ENCODE measurements around the gene RSF1. TPM values are rescaled to one million over a fixed set of nuclear protein-coding genes. Genes with fewer than 3 reads are reported as not detected.

Gene RSF1
- total and polyA plus RNA-seq, 4 donors = 5.2 to 33.1 (median 13.4) TPM

DNA sequence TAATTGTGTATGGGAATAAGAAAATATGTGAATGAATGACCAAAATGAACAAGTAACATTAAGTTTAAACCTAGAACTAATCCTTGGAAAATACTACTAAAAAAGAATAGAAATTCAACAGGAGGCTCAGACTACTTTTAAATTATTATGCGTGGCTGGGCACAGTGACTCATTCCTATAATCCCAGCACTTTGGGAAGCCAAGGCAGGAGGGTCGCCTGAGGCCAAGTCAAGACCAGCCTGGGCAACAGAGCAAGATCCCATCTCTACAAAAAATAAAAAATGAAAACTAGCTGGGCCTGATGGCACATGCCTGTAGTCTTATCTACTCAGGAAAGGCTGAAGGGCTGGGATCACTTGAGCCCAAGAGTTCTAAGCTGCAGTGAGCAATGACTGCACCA lies 97.5 kb downstream of the RSF1 start:
- Histone ChIP-seq H3K4me3 (ENCODE audit: low read depth in 1 of 3, low read length in 3 of 3) (no peak overlapping the region), H3K4me1 (ENCODE audit: control insufficient read depth in 4 of 4, insufficient read depth in 4 of 4, low read length in 3 of 4) (no peaks in the 10 kb centered on the region), H3K36me3 (ENCODE audit: control insufficient read depth in 4 of 4, insufficient read depth in 3 of 4, low read depth in 1 of 4, low read length in 3 of 4) (peaks cover 3 to 11% (median 8%) of the 10 kb centered on the region in 4 donors), H3K9me3 (ENCODE audit: control insufficient read depth in 4 of 4, low read length in 3 of 4) (no peaks in the 10 kb centered on the region), H3K27me3 (ENCODE audit: control insufficient read depth in 4 of 4, insufficient read depth in 4 of 4, low read length in 3 of 4) (no peaks in the 10 kb centered on the region), H3K27ac (ENCODE audit: low read depth in 1 of 2, low read length in 2 of 2) (no peak overlapping the region), H3K9ac (ENCODE audit: low read depth in 1 of 2, low read length in 2 of 2) (no peak overlapping the region)
- no peak for DNase-seq (ENCODE audit: low spot score)
- TF ChIP-seq EGR1 (IDR thresholded peaks at IDR 0.05; ENCODE audit: low read depth in 2 of 2) (no peak), HNF4G (IDR thresholded peaks at IDR 0.05) (no peak), FOXA2 (IDR thresholded peaks at IDR 0.05) (no peak), JUND (IDR thresholded peaks at IDR 0.05) (no peak), NR2F2 (IDR thresholded peaks at IDR 0.05) (no peak), RXRA (IDR thresholded peaks at IDR 0.05) (no peak), HNF4A (conservative IDR thresholded peaks at IDR 0.05) (no peak), RAD21 (IDR thresholded peaks at IDR 0.05) (no peak), GABPA (IDR thresholded peaks at IDR 0.05 in 1 of 2, conservative IDR thresholded peaks at IDR 0.05 in 1 of 2) (no peak), YY1 (IDR thresholded peaks at IDR 0.05) (no peak), TAF1 (conservative IDR thresholded peaks at IDR 0.05) (no peak)
- TF ChIP-seq, protein P1, sequence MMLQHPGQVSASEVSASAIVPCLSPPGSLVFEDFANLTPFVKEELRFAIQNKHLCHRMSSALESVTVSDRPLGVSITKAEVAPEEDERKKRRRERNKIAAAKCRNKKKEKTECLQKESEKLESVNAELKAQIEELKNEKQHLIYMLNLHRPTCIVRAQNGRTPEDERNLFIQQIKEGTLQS (IDR thresholded peaks at IDR 0.05) = no peak
- TF ChIP-seq, protein P2, sequence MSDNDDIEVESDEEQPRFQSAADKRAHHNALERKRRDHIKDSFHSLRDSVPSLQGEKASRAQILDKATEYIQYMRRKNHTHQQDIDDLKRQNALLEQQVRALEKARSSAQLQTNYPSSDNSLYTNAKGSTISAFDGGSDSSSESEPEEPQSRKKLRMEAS (IDR thresholded peaks at IDR 0.05) = no peak
- TF ChIP-seq, protein P3, sequence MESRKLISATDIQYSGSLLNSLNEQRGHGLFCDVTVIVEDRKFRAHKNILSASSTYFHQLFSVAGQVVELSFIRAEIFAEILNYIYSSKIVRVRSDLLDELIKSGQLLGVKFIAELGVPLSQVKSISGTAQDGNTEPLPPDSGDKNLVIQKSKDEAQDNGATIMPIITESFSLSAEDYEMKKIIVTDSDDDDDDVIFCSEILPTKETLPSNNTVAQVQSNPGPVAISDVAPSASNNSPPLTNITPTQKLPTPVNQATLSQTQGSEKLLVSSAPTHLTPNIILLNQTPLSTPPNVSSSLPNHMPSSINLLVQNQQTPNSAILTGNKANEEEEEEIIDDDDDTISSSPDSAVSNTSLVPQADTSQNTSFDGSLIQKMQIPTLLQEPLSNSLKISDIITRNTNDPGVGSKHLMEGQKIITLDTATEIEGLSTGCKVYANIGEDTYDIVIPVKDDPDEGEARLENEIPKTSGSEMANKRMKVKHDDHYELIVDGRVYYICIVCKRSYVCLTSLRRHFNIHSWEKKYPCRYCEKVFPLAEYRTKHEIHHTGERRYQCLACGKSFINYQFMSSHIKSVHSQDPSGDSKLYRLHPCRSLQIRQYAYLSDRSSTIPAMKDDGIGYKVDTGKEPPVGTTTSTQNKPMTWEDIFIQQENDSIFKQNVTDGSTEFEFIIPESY (IDR thresholded peaks at IDR 0.05) = no peak
- 97% methylated on average over 2 of the region's 2 CpGs for WGBS

DNA sequence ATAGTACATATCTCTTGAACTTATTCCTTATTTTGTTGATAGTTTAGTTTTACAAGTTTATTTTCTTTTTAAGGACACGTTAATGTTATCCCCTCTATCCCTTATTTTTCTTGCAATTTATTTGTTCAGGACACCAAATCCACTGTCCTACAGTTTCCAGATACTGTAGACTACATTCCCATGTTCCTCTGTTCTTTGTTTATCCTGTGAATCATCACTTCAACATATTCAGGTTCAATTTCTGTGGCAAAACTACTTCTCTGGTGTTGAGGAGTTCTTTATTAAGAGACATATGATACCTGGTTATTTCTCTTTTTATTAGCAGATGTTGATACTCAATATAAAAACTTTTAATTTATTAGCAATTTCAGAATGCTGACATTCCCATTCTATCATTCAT lies 110.2 kb downstream of the RSF1 start:
- Histone ChIP-seq H3K27me3 (ENCODE audit: control insufficient read depth in 4 of 4, insufficient read depth in 4 of 4, low read length in 3 of 4) (no peaks in the 10 kb centered on the region), H3K36me3 (ENCODE audit: control insufficient read depth in 4 of 4, insufficient read depth in 3 of 4, low read depth in 1 of 4, low read length in 3 of 4) (no peaks in the 10 kb centered on the region), H3K4me1 (ENCODE audit: control insufficient read depth in 4 of 4, insufficient read depth in 4 of 4, low read length in 3 of 4) (no peaks in the 10 kb centered on the region), H3K27ac (ENCODE audit: low read depth in 1 of 2, low read length in 2 of 2) (no peak overlapping the region), H3K9me3 (ENCODE audit: control insufficient read depth in 4 of 4, low read length in 3 of 4) (no peaks in the 10 kb centered on the region), H3K9ac (ENCODE audit: low read depth in 1 of 2, low read length in 2 of 2) (no peak overlapping the region), H3K4me3 (ENCODE audit: low read depth in 1 of 3, low read length in 3 of 3) (no peak overlapping the region)
- TF ChIP-seq HNF4A (conservative IDR thresholded peaks at IDR 0.05) = no peak
- no peak for TF ChIP-seq FOXA2 (IDR thresholded peaks at IDR 0.05)
- TF ChIP-seq, protein P2 (IDR thresholded peaks at IDR 0.05) = no peak
- TF ChIP-seq SP1 (IDR thresholded peaks at IDR 0.05) = no peak
- no peak for TF ChIP-seq GABPA (IDR thresholded peaks at IDR 0.05 in 1 of 2, conservative IDR thresholded peaks at IDR 0.05 in 1 of 2)
- TF ChIP-seq RAD21 (IDR thresholded peaks at IDR 0.05) = no peak
- TF ChIP-seq, protein P4, sequence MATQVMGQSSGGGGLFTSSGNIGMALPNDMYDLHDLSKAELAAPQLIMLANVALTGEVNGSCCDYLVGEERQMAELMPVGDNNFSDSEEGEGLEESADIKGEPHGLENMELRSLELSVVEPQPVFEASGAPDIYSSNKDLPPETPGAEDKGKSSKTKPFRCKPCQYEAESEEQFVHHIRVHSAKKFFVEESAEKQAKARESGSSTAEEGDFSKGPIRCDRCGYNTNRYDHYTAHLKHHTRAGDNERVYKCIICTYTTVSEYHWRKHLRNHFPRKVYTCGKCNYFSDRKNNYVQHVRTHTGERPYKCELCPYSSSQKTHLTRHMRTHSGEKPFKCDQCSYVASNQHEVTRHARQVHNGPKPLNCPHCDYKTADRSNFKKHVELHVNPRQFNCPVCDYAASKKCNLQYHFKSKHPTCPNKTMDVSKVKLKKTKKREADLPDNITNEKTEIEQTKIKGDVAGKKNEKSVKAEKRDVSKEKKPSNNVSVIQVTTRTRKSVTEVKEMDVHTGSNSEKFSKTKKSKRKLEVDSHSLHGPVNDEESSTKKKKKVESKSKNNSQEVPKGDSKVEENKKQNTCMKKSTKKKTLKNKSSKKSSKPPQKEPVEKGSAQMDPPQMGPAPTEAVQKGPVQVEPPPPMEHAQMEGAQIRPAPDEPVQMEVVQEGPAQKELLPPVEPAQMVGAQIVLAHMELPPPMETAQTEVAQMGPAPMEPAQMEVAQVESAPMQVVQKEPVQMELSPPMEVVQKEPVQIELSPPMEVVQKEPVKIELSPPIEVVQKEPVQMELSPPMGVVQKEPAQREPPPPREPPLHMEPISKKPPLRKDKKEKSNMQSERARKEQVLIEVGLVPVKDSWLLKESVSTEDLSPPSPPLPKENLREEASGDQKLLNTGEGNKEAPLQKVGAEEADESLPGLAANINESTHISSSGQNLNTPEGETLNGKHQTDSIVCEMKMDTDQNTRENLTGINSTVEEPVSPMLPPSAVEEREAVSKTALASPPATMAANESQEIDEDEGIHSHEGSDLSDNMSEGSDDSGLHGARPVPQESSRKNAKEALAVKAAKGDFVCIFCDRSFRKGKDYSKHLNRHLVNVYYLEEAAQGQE (IDR thresholded peaks at IDR 0.05) = no peak
- no peak for TF ChIP-seq FOXA1 (IDR thresholded peaks at IDR 0.05)
- no peak for TF ChIP-seq RXRA (IDR thresholded peaks at IDR 0.05)
- no peak for TF ChIP-seq EGR1 (IDR thresholded peaks at IDR 0.05; ENCODE audit: low read depth in 2 of 2)
- TF ChIP-seq TAF1 (conservative IDR thresholded peaks at IDR 0.05) = no peak
- TF ChIP-seq, protein P5, sequence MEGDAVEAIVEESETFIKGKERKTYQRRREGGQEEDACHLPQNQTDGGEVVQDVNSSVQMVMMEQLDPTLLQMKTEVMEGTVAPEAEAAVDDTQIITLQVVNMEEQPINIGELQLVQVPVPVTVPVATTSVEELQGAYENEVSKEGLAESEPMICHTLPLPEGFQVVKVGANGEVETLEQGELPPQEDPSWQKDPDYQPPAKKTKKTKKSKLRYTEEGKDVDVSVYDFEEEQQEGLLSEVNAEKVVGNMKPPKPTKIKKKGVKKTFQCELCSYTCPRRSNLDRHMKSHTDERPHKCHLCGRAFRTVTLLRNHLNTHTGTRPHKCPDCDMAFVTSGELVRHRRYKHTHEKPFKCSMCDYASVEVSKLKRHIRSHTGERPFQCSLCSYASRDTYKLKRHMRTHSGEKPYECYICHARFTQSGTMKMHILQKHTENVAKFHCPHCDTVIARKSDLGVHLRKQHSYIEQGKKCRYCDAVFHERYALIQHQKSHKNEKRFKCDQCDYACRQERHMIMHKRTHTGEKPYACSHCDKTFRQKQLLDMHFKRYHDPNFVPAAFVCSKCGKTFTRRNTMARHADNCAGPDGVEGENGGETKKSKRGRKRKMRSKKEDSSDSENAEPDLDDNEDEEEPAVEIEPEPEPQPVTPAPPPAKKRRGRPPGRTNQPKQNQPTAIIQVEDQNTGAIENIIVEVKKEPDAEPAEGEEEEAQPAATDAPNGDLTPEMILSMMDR (IDR thresholded peaks at IDR 0.05; ENCODE audit: low read depth, low read length, missing input control) = no peak
- TF ChIP-seq, protein P1 (IDR thresholded peaks at IDR 0.05) = no peak
- no peak for TF ChIP-seq HNF4G (IDR thresholded peaks at IDR 0.05)
- TF ChIP-seq NR2F2 (IDR thresholded peaks at IDR 0.05) = no peak
- TF ChIP-seq, protein P3 (IDR thresholded peaks at IDR 0.05) = no peak
- WGBS = 96% methylated on average over 1 of the region's 1 CpG
- no peak for DNase-seq (ENCODE audit: low spot score)
